Measurements from ENCODE around the gene WTAP. TPM values are rescaled to one million over a fixed set of nuclear protein-coding genes. Genes with fewer than 3 reads are reported as not detected.
A peak's percentile ranks its signal among the peaks of the same experiment; 100 is the strongest.

Gene WTAP
- total RNA-seq, 2 experiments from 2014 or later: 211 to 227 TPM

- Histone ChIP-seq H3K9me3 (ENCODE audit: control insufficient read depth in 1 of 2, insufficient read depth in 1 of 2, low read length in 2 of 2) (no peaks in the 10 kb centered on the region), H3K36me3 (ENCODE audit: insufficient read depth, low read length) (peaks cover 46% of the 10 kb centered on the region), H3K4me3 (ENCODE audit: low read length) (no peak within 1 kb of the TSS), H3K4me1 (ENCODE audit: insufficient read depth, low read length) (peaks cover 5% of the 10 kb centered on the region), H3K27ac (ENCODE audit: low read depth in 1 of 2, low read length in 2 of 2) (no peak within 1 kb of the TSS), H3K27me3 (ENCODE audit: control insufficient read depth in 1 of 2, insufficient read depth in 2 of 2, low read length in 2 of 2) (no peaks in the 10 kb centered on the region)
- Mint-ChIP-seq H3K4me1 (ENCODE audit: low read depth) (no peaks in the 10 kb centered on the region), H3K27me3 (no peaks in the 10 kb centered on the region), H3K36me3 (ENCODE audit: low read depth) (peaks cover 52% of the 10 kb centered on the region), H3K4me3 (no peak within 1 kb of the TSS), H3K9me3 (no peaks in the 10 kb centered on the region), H3K27ac (peak within 1 kb of the TSS; percentile 29)
- TF ChIP-seq CTCF (IDR thresholded peaks at IDR 0.05): no peak
- DNase-seq (peak in 1 of 14 experiments; percentile 17), ATAC-seq (ENCODE audit: poor library complexity) (no peak)
- POLR2A ChIA-PET: no interaction called here
- intact Hi-C loops (cut with DNase I, micrococcal nuclease): no loop called here
- CTCF ChIA-PET: no interaction called here
Measured at GRCh38 chr6:159800141-159800865, 73.0 kb downstream of the WTAP start, which contains the start of gene PNLDC1. TSS of gene PNLDC1 (plus strand) at chr6:159800276. CDS start at chr6:159800308, 32 bp downstream.

- ATAC-seq (ENCODE audit: poor library complexity) (no peak), DNase-seq (no peak)
- Histone ChIP-seq H3K4me3 (ENCODE audit: low read length) (no peak overlapping the region), H3K4me1 (ENCODE audit: insufficient read depth, low read length) (no peaks in the 10 kb centered on the region), H3K27me3 (ENCODE audit: control insufficient read depth in 1 of 2, insufficient read depth in 2 of 2, low read length in 2 of 2) (no peaks in the 10 kb centered on the region), H3K36me3 (ENCODE audit: insufficient read depth, low read length) (peaks cover 32% of the 10 kb centered on the region), H3K27ac (ENCODE audit: low read depth in 1 of 2, low read length in 2 of 2) (no peak overlapping the region), H3K9me3 (ENCODE audit: control insufficient read depth in 1 of 2, insufficient read depth in 1 of 2, low read length in 2 of 2) (no peaks in the 10 kb centered on the region)
- no peak overlapping the region for H3K27ac Mint-ChIP-seq
- POLR2A ChIA-PET: no interaction called here
- no peak for TF ChIP-seq CTCF (IDR thresholded peaks at IDR 0.05)
- H3K4me1 Mint-ChIP-seq (ENCODE audit: low read depth): no peaks in the 10 kb centered on the region
- H3K27me3 Mint-ChIP-seq: no peaks in the 10 kb centered on the region
- H3K4me3 Mint-ChIP-seq: no peak overlapping the region
- intact Hi-C loops (cut with DNase I, micrococcal nuclease): no loop called here
- CTCF ChIA-PET: no interaction called here
- no peaks in the 10 kb centered on the region for H3K9me3 Mint-ChIP-seq
- H3K36me3 Mint-ChIP-seq (ENCODE audit: low read depth): peaks cover 37% of the 10 kb centered on the region
Measured at GRCh38 chr6:159801935-159802334, 74.6 kb downstream of the WTAP start.

GRCh38 chr6:159804504-159804903 is 77.2 kb downstream of the WTAP start:
- Mint-ChIP-seq H3K9me3 (no peaks in the 10 kb centered on the region), H3K4me1 (ENCODE audit: low read depth) (no peaks in the 10 kb centered on the region), H3K27me3 (no peaks in the 10 kb centered on the region), H3K27ac (no peak overlapping the region), H3K4me3 (no peak overlapping the region), H3K36me3 (ENCODE audit: low read depth) (peaks cover 12% of the 10 kb centered on the region)
- intact Hi-C loops (cut with DNase I, micrococcal nuclease): no loop called here
- no peak for TF ChIP-seq CTCF (IDR thresholded peaks at IDR 0.05)
- DNase-seq: no peak
- H3K27ac ChIP-seq (ENCODE audit: low read depth in 1 of 2, low read length in 2 of 2): no peak overlapping the region
- POLR2A ChIA-PET: no interaction called here
- H3K4me1 ChIP-seq (ENCODE audit: insufficient read depth, low read length): no peaks in the 10 kb centered on the region
- no peaks in the 10 kb centered on the region for H3K27me3 ChIP-seq (ENCODE audit: control insufficient read depth in 1 of 2, insufficient read depth in 2 of 2, low read length in 2 of 2)
- CTCF ChIA-PET: no interaction called here
- no peaks in the 10 kb centered on the region for H3K9me3 ChIP-seq (ENCODE audit: control insufficient read depth in 1 of 2, insufficient read depth in 1 of 2, low read length in 2 of 2)
- H3K36me3 ChIP-seq (ENCODE audit: insufficient read depth, low read length): peaks cover 6% of the 10 kb centered on the region
- ATAC-seq (ENCODE audit: poor library complexity): no peak
- no peak overlapping the region for H3K4me3 ChIP-seq (ENCODE audit: low read length)

Data from CD4-positive, alpha-beta T cell (primary cell).